Natural killer cell (primary cell): ENCODE data around the gene MYOD1. TPM values are rescaled to one million over a fixed set of nuclear protein-coding genes. Genes with fewer than 3 reads are reported as not detected.

Experiments
- total RNA-seq, 4 donors: library from RNA; stranded (reverse); fragments of 120-200 nt in 1 of 4; gene quantifications; one replicate each; pipeline versions ENCODE4 v1.2.3 to v1.2.4, GENCODE V29; 2013 to 2022

The MYOD1 gene
- total RNA-seq, 3 donors from 2014 or later (not counting 1 experiment from before 2014, with no cell fraction given), result not detected

Other genes with a start within 250 kb of the MYOD1 start
- gene ABCC8, start 242.7 kb upstream of the MYOD1 start, total RNA-seq, result not detected
- gene USH1C, start 175.2 kb upstream of the MYOD1 start, total RNA-seq, result not detected
- not detected for gene OTOG, start 172.3 kb upstream of the MYOD1 start, total RNA-seq
- gene KCNC1, start 15.2 kb downstream of the MYOD1 start, total RNA-seq, result not detected